Measurements from ENCODE around the gene SYCP2L.
"Not testable (repeated sequence)": the region's sequence is repeated elsewhere in the genome, so short reads cannot be mapped to it uniquely, and the experiment has no call there.

Gene SYCP2L

DNA sequence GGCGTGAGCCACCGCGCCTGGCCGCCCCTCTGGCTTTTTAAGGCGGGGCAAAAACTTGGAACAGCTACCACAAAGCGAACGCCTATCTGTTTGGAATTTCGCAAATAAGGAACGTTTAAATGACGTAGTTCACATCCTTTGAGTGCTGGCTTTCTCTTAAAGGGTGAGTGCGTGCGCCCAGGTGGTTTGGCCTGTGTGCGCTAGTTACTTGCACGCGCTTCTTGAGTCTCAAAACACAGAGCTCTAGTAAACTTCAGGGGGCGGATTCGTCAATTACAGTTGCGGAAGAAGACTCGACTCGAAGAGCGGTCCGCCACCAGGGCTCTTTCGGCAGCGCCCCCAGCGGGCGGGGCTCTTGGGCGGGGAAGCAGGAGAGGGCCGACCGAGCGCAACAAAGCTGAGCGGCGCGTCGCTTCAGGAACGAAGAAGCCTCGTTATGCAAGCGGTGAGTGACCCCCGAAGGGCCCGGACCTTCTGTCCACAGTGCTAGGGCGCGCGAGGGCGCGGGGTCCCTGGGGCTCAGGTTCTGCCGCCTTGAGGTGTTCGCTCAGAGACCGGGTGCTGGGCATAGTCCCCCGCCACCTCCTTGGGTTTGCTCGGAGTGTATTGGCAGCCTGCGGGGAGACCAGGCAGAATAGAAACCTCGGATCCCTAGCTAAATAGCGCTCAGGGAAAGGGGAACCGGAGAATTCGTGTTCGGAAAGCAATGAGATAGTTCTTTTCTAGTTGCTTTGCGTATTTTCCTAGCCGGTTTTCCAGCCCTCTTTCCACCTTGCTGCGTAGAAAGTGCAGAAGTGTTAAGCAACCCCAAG lies at the start of gene SYCP2L:
Gene SYCP2L, plus strand, starts transcription at position 362 of the 812 bp plus-strand sequence. Its CDS starts 75 bp downstream, at position 437.
- DNase-seq (ENCODE audit: extremely low spot score, insufficient read length, low read depth) (peak; percentile 12), FAIRE-seq (peak; percentile 67)

DNA sequence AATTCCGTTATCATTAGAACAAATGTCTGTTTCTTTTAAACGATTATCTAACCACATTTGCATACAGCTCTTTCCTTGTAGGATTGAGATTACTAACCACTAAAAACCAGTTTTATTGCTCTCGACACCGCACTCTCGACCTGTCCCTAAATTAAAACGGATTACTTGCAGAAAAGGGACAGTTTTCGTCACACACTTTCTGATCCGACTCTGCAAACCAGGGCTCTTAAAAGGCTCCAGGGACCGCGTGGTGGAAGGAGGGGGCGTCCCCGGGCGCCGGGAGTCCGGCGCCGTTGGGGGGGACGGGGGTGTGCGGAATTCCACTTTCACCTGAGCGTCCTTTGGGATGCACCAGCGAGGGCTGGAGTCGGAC lies 49.2 kb upstream of the SYCP2L start:
- DNase-seq (ENCODE audit: extremely low spot score, insufficient read length, low read depth) = no peak
- FAIRE-seq = peak; percentile 70

DNA sequence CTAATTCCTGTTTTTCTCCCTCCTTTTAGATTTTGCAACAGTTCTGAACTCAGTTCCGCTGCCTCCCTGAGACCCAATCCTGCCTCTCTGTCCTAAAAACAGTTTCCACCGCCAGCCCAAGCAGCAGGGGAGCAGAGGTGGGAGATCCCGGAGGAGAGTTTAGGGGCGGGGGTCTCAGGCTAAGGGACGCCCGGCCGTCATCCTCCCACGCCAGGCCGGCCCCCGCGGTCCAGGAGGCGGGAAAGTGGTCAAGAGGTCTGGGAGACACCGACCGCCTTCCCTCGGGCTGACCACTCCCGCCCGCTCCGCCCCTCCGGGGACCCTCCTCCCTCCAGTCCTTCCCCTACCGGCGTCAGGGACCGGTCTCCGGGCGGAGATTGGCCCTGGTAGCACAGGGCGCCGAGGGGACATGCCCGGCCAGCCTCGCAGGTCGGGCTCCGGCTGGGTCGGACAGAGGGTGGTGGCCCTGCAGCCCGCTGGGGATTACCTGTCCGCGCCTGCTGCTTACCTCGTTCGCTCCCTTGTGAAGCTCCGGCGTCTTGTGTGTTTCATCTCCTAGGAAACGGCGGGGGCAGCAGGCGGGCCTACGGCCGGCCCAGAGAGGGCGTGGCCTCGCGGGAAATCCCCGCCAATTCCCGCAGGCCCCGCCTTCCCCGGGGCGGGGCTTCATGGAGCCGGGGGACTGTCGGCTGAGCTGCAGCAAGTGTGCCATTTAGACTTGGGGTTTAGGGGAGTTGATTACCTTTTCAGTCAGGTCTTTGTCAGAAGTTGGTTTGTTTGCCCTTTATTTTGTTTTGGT lies 48.7 kb upstream of the SYCP2L start, which contains the start of gene MAK:
Gene MAK, minus strand, starts transcription at position 545 of the 799 bp plus-strand sequence. CDS start 7,891 bp downstream, outside the sequence.
- FAIRE-seq (peak; percentile 97), DNase-seq (ENCODE audit: extremely low spot score, insufficient read length, low read depth) (peak; percentile 92)

DNA sequence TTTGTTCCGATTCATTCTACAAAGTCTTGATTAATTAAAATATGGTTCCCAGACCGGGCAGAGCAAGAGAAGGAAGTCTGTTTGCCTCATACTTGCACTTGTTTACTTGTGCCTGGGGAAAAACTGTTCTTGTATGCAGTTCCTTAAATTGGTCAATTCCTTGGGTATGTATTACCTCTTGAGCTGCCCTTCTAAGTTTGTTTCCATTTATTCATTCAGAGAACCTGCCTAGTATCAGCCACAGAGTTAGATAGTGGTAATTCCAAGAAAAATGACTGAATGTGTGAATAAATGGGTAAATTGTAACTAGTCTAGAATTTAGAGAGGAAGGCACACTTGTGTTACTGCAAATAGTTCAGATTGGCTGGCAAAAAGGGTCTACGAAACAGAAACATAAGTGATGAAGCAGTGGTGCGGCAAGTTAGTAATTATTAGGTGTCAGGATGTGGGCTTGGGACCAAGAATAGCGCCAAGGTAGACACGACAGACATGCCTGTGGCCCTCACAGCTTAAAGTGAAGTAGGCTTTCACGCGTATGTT lies 48.0 kb upstream of the SYCP2L start:
- FAIRE-seq (no peak), DNase-seq (ENCODE audit: extremely low spot score, insufficient read length, low read depth) (peak; percentile 57)

DNA sequence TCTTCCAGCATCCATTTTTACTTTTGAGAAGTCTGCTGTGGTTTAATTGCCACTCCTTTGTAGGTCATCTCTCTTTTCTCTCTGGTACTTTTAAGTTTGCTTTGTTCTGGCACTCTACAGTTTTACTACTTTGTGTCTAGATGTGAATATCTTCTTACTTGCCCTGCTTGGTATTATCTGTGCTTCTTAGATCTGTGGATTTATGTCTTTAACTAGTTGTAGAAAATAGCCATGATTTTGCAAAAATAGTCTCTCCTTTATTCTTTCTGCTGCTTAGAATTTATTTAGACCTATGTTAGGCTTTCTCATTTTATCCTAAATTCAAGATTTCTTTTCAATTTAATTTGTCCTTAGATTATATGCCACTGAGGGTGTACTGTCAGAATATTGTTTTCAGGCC lies 43.3 kb upstream of the SYCP2L start:
- no peak for FAIRE-seq

DNA sequence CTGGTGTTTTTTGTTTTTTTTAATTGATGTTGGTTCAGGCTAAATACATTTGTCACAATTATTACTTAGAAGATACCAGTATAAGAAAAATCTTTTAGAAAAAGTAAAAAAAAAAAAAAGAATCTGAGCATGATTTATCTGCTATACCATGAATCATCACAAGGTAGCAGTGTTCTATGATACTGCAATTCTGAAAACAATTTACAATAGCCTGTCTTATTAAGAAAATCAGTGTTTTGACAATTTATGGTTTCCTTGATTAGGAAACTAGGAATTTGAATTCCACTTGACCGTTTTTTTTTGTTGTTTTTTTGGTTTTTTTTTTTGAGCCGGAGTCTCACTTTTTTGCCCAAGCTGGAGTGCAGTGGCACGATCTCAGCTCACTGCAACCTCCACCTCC lies 39.2 kb upstream of the SYCP2L start:
- no peak for FAIRE-seq

More for the DNA sequence above, 43.3 kb upstream of the SYCP2L start:
- no peak for DNase-seq (ENCODE audit: extremely low spot score, insufficient read length, low read depth)

DNA sequence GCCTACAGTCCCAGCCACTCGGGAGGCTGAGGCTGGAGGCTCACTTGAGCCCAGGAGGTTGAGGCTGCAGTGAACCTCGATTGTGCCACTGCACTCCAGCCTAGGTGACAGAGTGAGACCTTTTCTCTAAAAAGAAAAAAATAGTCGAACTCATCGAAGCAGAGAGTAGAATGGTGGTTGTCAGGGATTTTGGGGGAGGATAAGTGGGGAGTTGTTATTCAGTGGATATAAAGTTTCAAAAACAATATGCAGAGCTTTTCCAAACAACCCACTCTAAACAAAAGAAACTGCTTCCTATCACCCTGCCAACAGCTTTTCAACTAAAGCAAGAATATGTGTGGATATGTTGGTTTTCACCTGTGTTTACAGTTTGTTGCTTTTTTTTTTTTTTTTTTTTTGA lies 37.0 kb upstream of the SYCP2L start:
- DNase-seq (ENCODE audit: extremely low spot score, insufficient read length, low read depth) = no peak
- FAIRE-seq = no peak

More for the DNA sequence above, 39.2 kb upstream of the SYCP2L start:
- no peak for DNase-seq (ENCODE audit: extremely low spot score, insufficient read length, low read depth)

DNA sequence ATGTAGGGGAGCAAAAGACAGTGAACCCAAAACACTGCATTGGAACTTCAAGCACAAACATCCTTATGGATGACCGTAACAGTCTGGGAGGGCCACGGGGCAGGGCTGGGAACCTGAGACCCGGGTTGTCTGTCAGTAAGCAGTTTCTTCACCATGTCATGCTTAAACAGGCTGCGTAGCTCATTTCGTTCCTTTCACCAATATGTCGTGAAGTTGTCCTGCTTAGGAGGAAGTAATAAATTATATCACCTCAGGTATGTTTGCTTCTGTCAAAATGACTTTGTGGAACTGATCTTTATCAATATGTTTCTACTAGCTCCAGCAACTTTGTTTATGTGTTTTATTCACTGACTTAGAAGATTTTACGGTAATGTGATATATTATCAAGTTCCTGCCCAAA lies 36.1 kb upstream of the SYCP2L start:
- no peak for FAIRE-seq

DNA sequence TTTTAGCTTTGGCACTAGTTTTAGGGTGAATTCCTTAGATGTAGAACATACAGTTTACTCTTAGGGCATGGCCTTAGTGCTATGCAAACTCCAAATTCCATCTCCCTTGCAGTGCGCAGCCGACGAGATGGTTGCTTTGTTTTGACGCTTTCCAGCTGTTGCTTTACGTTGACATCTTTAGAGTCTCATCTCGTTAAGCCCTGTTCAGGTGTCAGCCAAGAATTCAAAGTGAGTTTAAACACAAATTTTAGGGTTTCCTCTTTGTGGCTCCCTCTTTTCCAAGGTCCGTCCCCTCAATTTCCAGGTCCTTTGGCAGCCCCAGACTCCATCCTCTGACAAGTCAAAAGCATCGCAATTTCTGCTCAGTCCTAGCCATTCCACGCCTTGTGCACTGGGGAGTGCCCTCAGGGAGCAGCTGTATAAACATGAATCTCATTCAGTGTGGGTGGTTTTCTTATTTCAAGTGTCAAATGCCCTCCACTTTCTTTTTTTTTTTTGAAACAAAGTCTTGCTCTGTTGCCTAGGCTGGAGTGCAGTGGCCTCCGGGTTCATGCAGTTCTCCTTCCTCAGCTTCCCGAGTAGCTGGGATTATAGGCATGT lies 34.4 kb upstream of the SYCP2L start:
- DNase-seq (ENCODE audit: extremely low spot score, insufficient read length, low read depth) (no peak), FAIRE-seq (no peak)

More for the DNA sequence above, 36.1 kb upstream of the SYCP2L start:
- no peak for DNase-seq (ENCODE audit: extremely low spot score, insufficient read length, low read depth)

DNA sequence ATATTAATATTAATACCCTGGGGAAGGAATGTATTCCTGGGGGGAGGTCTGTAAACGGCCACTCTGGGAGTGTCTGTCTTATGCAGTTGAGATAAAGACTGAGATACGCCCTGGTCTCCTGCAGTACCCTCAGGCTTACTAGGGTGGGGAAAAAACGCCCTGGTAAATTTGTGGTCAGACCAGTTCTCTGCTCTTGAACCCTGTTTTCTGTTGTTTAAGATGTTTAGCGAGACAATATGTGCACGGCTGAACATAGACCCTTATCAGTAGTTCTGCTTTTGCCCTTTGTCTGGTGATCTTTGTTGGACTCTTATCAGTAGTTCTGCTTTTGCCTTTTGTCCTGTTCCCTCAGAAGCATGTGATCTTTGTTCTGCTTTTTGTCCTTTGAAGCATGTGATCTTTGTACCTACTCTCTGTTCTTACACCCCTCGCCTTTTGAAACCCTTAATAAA lies 33.0 kb upstream of the SYCP2L start:
- not testable (repeated sequence) for DNase-seq (ENCODE audit: extremely low spot score, insufficient read length, low read depth); FAIRE-seq

DNA sequence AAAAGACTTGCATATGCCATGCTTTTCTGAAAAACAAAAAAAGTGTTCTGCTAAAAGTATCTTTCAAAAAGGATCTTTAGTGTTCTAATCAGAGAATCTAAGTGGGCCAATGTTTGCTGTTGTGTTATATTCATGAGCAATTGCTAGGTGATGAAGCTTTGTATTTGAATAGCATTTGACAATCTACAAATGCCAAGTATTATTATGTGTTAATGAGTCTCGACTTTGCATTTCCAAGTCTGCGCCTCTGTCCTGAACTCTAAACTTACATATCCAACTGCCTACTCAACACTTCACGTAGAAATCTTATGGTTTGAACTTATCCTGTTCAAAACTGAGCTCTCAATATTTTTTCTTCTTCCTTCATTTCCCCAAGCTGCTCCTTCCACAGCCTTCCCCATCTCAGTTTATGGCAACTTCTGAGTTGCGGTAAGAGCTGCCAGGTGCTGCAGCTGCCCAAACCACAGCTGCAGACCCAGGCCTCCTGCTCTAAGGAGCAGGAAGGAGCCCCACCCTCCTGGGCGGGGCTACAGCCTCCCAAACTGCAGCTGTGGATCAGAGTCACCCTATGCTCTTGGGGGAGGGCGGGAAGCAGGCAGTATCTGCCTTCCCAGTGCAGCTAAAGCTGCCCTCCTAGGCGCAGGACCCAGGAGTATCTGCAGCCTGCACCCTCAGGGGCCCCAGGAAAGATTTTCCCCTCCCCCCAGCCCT lies 31.8 kb upstream of the SYCP2L start:
- DNase-seq (ENCODE audit: extremely low spot score, insufficient read length, low read depth) (no peak), FAIRE-seq (no peak)

DNA sequence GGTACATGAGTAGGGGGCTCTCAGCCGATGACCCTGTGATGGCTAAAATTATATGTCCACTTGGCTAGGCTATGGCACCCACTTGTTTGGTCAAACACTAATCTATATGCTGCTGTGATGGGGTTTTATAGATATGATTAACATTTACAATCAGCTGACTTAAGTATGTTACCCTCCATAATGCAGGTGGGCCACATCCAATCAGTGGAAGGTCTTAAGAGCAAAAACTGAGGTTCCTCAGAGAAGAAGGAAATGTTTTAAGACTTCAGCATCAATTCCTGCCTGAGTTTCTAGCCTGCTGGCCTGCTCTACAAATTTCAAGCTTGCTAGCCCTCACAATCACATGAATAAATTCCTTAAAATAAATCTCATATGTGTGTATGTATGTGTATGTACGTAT lies 29.6 kb upstream of the SYCP2L start:
- FAIRE-seq (no peak), DNase-seq (ENCODE audit: extremely low spot score, insufficient read length, low read depth) (no peak)

DNA sequence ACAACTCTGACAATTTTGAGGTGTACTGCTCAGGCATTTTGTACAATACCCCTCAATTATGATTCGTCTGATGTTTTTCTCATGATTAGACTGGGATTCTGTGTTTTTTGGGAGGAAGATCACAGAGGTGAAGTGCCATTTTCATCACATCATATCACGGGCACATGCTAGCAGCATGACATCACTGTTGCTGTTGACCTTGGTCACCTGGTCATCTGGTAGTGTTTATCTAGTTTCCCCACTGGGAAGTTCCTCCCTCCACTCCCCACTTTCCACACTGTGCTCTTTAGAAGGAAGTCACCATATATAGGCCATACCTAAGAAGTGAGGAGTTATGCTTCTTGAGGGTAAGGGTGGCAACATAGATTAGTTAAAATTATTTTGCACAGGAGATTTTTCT lies 25.8 kb upstream of the SYCP2L start:
- FAIRE-seq (no peak), DNase-seq (ENCODE audit: extremely low spot score, insufficient read length, low read depth) (no peak)

DNA sequence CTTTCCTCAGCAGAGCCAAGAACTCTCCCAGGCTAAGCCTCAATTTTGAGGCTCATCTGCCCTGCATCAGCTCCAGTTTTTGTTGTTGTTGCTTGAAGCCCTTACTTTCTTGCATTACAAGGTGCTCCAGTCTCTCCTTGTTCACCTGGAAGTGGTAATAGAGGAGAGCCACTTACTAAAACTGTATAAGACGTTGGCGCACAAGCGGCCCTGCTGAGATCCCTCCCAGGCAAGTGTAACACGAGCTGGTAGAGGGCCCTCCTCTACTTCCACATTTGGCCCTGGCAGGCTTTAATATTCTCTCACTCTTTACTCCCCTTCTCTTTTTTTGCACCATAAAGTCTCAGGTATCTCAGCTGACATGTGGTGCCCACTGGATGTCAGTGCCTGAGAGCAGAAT lies 24.5 kb upstream of the SYCP2L start:
- no peak for FAIRE-seq
- no peak for DNase-seq (ENCODE audit: extremely low spot score, insufficient read length, low read depth)

DNA sequence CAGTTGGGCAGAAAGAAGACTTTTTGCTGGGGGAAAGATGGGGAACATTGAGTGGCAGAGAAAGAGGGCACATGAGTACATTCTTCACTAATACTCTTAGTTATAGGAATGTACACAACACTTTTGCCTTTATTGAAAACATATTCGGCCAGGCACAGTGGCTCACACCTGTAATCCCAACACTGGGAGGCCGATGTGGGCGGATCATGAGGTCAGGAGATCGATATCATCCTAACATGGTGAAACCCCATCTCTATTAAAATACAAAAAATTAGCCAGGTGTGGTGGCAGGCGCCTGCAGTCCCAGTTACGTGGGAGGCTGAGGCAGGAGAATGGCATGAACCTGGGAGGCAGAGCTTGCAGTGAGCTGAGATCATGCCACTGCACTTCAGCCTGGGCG lies 23.8 kb upstream of the SYCP2L start:
- DNase-seq (ENCODE audit: extremely low spot score, insufficient read length, low read depth); FAIRE-seq: not testable (repeated sequence)

DNA sequence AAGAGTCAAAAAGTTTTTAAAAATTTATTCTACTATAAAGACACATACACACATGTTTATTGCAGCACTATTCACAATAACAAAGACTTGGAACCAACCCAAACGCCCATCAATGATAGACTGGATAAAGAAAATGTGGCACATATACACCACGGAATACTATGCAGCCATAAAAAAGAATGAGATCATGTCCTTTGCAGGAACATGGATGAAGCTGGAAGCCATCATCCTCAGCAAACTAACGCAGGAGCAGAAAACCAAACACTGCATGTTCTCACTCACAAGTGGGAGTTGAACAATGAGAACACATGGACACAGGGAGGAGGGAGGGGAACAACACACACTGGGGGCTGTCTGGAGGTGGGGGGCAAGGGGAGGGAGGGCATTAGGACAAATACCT lies 20.1 kb upstream of the SYCP2L start:
- DNase-seq (ENCODE audit: extremely low spot score, insufficient read length, low read depth); FAIRE-seq: not testable (repeated sequence)

DNA sequence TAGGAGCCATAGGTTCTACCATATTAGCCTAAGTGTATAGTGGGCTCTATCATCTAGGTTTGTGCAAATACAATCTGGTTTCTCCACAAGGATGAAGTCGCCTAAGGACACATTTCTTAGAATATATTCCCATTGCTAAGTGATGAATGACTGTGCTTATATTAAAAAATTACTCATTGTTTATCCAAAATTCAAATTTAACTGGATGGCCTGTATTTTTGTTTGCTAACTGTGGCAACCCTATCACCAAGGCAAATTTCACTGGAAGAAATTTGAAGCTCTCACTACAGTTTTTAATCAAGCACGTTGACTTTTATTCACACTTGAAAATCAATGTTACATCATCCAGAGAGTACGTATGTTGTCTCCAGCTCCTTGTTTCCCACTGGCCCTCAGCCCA lies 18.9 kb upstream of the SYCP2L start:
- DNase-seq (ENCODE audit: extremely low spot score, insufficient read length, low read depth) (no peak), FAIRE-seq (no peak)

DNA sequence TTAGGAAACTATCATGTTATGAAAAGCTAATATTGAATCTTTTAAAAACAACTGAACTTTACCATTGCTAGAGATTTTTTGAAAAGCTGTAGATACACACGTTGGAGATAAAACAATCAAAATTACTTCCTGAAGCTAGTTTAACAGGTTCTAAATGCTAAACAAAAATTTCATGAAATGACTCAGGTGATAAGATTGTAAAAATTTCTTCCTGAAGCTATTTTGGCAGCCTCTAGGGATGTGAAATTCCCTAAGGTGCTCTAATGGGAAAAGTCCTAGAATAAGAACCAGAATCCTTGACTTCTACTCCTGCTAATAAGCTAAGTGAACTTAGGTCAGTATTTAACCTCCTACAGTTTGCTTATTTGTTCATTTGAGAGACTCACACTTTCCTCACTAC lies 13.5 kb upstream of the SYCP2L start:
- no peak for FAIRE-seq
- no peak for DNase-seq (ENCODE audit: extremely low spot score, insufficient read length, low read depth)

DNA sequence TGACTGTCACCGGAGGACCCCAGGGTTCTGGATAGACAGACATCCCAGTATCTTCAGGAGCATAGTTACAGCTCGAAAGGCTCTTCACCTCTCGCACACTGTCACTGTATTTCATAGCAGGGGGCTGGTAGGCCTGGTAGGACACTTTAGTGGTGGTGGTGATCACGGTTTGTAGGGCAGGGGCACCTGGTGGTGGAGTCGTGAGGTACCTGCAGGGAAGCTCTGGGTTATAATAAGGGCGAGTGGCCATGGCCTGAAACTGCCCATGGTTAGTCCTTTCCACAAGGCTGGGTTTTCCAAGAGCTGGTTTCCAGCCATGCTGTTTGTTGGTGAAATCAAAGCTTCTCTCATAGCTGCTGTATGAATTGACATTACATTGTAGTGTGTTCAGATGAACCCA lies 12.6 kb upstream of the SYCP2L start:
- FAIRE-seq (no peak), DNase-seq (ENCODE audit: extremely low spot score, insufficient read length, low read depth) (no peak)

DNA sequence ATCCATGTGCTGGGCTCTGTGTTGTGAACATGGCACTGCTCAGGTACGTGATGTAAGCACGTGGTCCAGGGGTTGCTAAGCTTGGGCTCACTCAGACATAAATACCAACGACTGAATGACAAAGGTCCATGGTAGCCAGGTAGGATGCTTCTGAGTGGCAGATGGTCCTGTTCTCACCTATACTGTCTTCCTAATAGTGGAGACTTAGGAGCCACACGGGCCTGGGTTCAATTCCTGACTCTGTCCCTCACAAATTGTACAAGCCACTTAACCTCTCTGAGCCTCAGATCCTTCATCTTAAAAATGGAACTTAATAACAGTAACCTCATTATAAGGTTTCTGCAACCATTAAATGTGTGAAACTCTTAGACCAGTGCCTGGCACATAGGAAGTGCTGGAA lies 11.8 kb upstream of the SYCP2L start:
- DNase-seq (ENCODE audit: extremely low spot score, insufficient read length, low read depth) (no peak), FAIRE-seq (no peak)
